Fibroblast of skin of right biceps (primary cell): ENCODE data around the gene RGS17.
"Not testable (repeated sequence)": the region's sequence is repeated elsewhere in the genome, so short reads cannot be mapped to it uniquely, and the experiment has no call there.

Experiments
- DNase-seq: peaks from one replicate; pipeline ENCODE4 v3.0.0-alpha.2; 2013

Gene RGS17

GRCh38 chr6:152981989-152982903 lies 148.8 kb downstream of the RGS17 start:
- DNase-seq = peak; percentile 6

- DNase-seq = no peak
Observed at GRCh38 chr6:152981219-152981618, 149.9 kb downstream of the RGS17 start.

GRCh38 chr6:152980656-152981055 lies 150.4 kb downstream of the RGS17 start:
- DNase-seq = no peak

GRCh38 chr6:152979116-152979515 lies 152.0 kb downstream of the RGS17 start:
- no peak for DNase-seq

DNA sequence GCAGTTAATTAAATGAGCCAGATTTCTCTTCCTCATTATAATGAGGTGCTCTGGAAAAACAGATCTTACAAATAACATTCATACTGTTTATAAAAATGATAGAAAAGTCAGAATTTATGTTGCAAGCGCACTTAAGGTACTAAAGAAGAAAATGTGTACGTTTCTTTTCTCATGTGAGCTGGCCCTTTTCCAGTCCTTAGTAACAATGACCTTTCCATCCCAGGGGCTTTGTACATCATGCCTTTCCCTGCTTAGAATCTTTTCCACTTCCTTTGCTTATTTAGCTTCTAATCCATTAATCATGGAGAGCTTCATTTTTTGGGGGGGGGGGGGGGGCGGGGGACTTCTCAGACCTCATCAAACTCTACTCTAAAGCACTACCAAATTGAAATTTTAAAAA lies 153.0 kb downstream of the RGS17 start:
- DNase-seq = peak; percentile 28

GRCh38 chr6:152977556-152977955 lies 153.5 kb downstream of the RGS17 start:
- DNase-seq = no peak

DNA sequence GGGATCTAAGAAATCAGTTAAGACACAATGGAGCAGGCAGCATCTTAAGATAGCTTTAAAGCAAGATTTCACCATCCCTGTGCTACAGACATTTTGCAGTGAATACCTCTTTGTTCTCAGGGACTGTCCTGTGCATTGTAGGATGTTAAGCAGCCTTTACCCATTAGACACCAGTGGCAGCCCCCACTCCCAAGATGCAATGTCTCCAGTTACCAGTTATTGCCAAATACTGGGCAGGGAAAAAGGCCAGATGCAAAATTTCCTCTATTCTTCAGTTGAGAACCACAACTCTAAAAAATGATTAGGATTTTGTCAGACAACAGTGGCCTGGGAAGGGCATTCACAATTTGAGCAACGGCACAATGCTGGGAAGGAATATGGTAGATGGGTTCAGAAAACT lies 154.3 kb downstream of the RGS17 start:
- DNase-seq = no peak

GRCh38 chr6:152975204-152975915 lies 155.7 kb downstream of the RGS17 start:
- no peak for DNase-seq

DNA sequence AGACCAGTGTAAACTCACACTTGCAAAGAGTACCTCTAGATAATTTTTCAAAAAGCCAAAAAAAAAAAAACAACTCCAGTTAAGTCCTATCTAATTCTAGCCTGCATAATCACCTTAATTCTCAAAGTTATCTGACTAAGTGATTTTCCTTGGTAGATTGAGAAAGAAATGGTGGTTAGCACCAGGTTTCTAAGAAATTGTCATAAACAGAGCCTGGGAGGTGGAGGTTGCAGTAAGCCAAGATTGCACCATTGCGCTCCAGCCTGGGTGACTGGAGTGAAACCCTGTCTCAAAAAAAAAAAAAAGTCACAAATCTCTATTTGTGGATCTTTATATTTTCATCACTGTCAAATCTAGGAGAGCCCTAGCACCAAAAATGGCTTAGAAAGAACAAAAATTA lies 157.2 kb downstream of the RGS17 start:
- no peak for DNase-seq

- DNase-seq = no peak
Observed at GRCh38 chr6:152969688-152970418, 161.2 kb downstream of the RGS17 start.

DNA sequence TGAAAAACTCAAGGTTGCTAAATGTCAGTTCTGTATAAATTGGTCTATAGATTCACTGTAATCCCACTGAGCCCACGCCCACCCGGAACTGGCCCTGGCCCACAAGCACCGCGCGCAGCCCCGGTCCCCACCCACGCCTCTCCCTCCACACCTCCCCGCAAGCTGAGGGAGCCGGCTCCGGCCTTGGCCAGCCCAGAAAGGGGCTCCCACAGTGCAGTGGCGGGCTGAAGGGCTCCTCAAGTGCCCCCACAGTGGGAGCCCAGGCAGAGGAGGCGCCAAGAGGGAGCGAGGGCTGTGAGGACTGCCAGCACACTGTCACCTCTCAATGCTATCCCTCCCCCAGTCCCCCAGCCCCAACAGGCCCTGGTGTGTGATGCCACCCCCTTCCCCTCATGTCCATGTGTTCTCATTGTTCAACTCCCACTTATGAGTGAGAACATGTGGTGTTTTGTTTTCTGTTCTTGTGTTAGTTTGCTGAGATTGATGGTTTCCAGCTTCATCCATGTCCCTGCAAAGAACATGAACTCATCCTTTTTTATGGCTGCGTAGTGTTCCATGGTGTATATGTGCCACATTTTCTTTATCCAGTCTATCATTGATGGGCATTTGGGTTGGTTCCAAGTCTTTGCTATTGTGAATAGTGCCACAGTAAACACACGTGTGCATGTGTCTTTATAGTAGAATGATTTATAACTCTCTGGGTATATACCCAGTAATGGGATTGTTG lies 164.8 kb downstream of the RGS17 start:
- DNase-seq = not testable (repeated sequence)

GRCh38 chr6:152959333-152959732 lies 171.7 kb downstream of the RGS17 start:
- DNase-seq = no peak

DNA sequence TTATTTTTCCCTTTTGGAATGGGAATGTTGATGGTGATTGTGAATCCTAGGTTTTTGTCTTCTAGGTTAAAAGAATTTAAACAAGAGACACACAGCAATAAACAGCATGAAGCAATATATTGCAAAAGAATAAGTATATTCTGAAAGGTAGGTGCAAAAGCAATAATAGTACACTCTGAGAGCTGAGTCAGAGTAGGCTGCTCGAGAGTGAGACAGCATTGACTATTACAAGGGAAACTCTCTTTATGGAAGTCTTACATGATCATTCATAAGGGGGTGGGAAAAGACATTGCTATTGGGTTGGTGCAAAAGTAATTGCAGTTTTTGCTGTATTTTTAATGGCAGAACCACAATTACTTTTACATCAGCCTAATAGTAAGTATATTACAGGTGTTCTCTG lies 173.3 kb downstream of the RGS17 start:
- DNase-seq = no peak
